Measurements from ENCODE around the gene NCBP3.

- TF ChIP-seq POLR2AphosphoS5 (IDR thresholded peaks at IDR 0.05) (no peak), CTCF (IDR thresholded peaks at IDR 0.05) (no peak)
Measured at GRCh38 chr17:3800362-3801271, 45.4 kb downstream of the NCBP3 start, which contains the start of gene ITGAE.

Data from prostate gland (tissue), 2 donors.